BLaER1 treated with 17β-estradiol and CSF1 and Interleukin-3, amounts not matched to agents 10 nM and 100 nM (cell line): ENCODE results near the gene TOGARAM2.

Experiments
- H3K27ac ChIP-seq, 11 experiments: shearing (Covaris generic); formaldehyde crosslinking; 2 replicates each; pipeline ENCODE4 v1.8.1; 2022
- H3K27me3 ChIP-seq, 11 experiments: shearing (Covaris generic); formaldehyde crosslinking; 2 replicates each; pipeline ENCODE4 v1.8.1; 2022
- H3K36me3 ChIP-seq, 11 experiments: shearing (Covaris generic); formaldehyde crosslinking; 2 replicates each; pipeline ENCODE4 v1.8.1; 2022
- H3K4me1 ChIP-seq, 10 experiments: shearing (Covaris generic); formaldehyde crosslinking; 2 replicates each; pipeline ENCODE4 v1.8.1; 2022
- H3K4me2 ChIP-seq, 11 experiments: shearing (Covaris generic); formaldehyde crosslinking; 2 replicates each; pipeline ENCODE4 v1.8.1; 2022
- H3K4me3 ChIP-seq, 10 experiments: shearing (Covaris generic); formaldehyde crosslinking; 2 replicates each; pipeline ENCODE4 v1.8.1; 2022
- H3K9ac ChIP-seq, 11 experiments: shearing (Covaris generic); formaldehyde crosslinking; 2 replicates each; pipeline ENCODE4 v1.8.1; 2022
- H3K9me3 ChIP-seq, 11 experiments: shearing (Covaris generic); formaldehyde crosslinking; replicated peaks in 1 of 11; 2 replicates each; pipeline ENCODE4 v1.8.1; 2022
- H4K20me1 ChIP-seq, 11 experiments: shearing (Covaris generic); formaldehyde crosslinking; 2 replicates each; pipeline ENCODE4 v1.8.1; 2022
- Cebpa-rat ChIP-seq, 11 experiments: shearing (Covaris generic); IDR thresholded peaks; 2 replicates each; pipeline ENCODE4 v1.8.1; 2022

TOGARAM2 gene

GRCh38 chr2:29010946-29011345 is 29.8 kb downstream of the TOGARAM2 start:
- Histone ChIP-seq H4K20me1 (peaks cover 0 to 16% (median 0%) of the 10 kb centered on the region in 11 experiments; a peak in 2 of 22 replicates), H3K9me3 (no peaks in the 10 kb centered on the region), H3K27me3 (no peaks in the 10 kb centered on the region), H3K27ac (peak overlapping the region; percentile 54 to 93 (median 82); a peak in 20 of 22 replicates), H3K4me2 (peak overlapping the region; percentile 83 to 99 (median 97)), H3K4me3 (peak overlapping the region in 9 of 10 experiments; percentile 24 to 52 (median 41); a peak in 12 of 20 replicates), H3K9ac (peak overlapping the region in 10 of 11 experiments; percentile 37 to 83 (median 76); a peak in 19 of 22 replicates), H3K4me1 (peaks cover 72 to 93% (median 82%) of the 10 kb centered on the region in 10 experiments), H3K36me3 (no peaks in the 10 kb centered on the region)
- no peak for TF ChIP-seq Cebpa-rat (IDR thresholded peaks at IDR 0.05)

GRCh38 chr2:29011418-29012060 is 30.4 kb downstream of the TOGARAM2 start:
- Histone ChIP-seq H3K9me3 (no peaks in the 10 kb centered on the region), H3K4me2 (peak overlapping the region; percentile 83 to 99 (median 97)), H3K4me3 (peak overlapping the region in 9 of 10 experiments; percentile 24 to 52 (median 41); a peak in 17 of 20 replicates), H4K20me1 (peaks cover 0 to 16% (median 0%) of the 10 kb centered on the region in 11 experiments; a peak in 2 of 22 replicates), H3K9ac (peak overlapping the region; percentile 37 to 83 (median 75); a peak in 20 of 22 replicates), H3K36me3 (no peaks in the 10 kb centered on the region), H3K4me1 (peaks cover 78 to 93% (median 87%) of the 10 kb centered on the region in 10 experiments), H3K27me3 (no peaks in the 10 kb centered on the region), H3K27ac (peak overlapping the region; percentile 54 to 93 (median 82); a peak in 20 of 22 replicates)
- TF ChIP-seq Cebpa-rat (IDR thresholded peaks at IDR 0.05), result peak in 5 of 11 experiments; percentile 43 to 84 (median 70); a peak in 8 of 22 replicates

GRCh38 chr2:29012211-29012681 is 31.1 kb downstream of the TOGARAM2 start:
- Histone ChIP-seq H3K4me2 (peak overlapping the region; percentile 83 to 99 (median 97)), H3K27ac (peak overlapping the region; percentile 54 to 93 (median 82); a peak in 20 of 22 replicates)

GRCh38 chr2:29013057-29013780 is 32.1 kb downstream of the TOGARAM2 start:
- H3K4me2 ChIP-seq, result peak overlapping the region; percentile 83 to 99 (median 97)
- H4K20me1 ChIP-seq, result peaks cover 0 to 16% (median 0%) of the 10 kb centered on the region in 11 experiments; a peak in 2 of 22 replicates
- H3K9me3 ChIP-seq, result no peaks in the 10 kb centered on the region
- no peaks in the 10 kb centered on the region for H3K36me3 ChIP-seq
- no peak for TF ChIP-seq Cebpa-rat (IDR thresholded peaks at IDR 0.05)
- no peaks in the 10 kb centered on the region for H3K27me3 ChIP-seq
- peak overlapping the region in 7 of 11 experiments; percentile 73 to 83 (median 78); a peak in 13 of 22 replicates for H3K9ac ChIP-seq
- H3K4me1 ChIP-seq, result peaks cover 87 to 100% (median 97%) of the 10 kb centered on the region in 10 experiments
- peak overlapping the region in 2 of 10 experiments; percentile 24 to 30; a peak in 2 of 20 replicates for H3K4me3 ChIP-seq
- H3K27ac ChIP-seq, result peak overlapping the region in 9 of 11 experiments; percentile 54 to 93 (median 85); a peak in 18 of 22 replicates

More at GRCh38 chr2:29012211-29012681, 31.1 kb downstream of the TOGARAM2 start:
- Histone ChIP-seq H3K9me3 (no peaks in the 10 kb centered on the region), H3K4me1 (peaks cover 85 to 93% (median 91%) of the 10 kb centered on the region in 10 experiments), H4K20me1 (peaks cover 0 to 16% (median 0%) of the 10 kb centered on the region in 11 experiments; a peak in 2 of 22 replicates), H3K27me3 (no peaks in the 10 kb centered on the region), H3K36me3 (no peaks in the 10 kb centered on the region), H3K9ac (peak overlapping the region; percentile 37 to 83 (median 75); a peak in 20 of 22 replicates), H3K4me3 (peak overlapping the region in 9 of 10 experiments; percentile 24 to 52 (median 41); a peak in 15 of 20 replicates)
- TF ChIP-seq Cebpa-rat (IDR thresholded peaks at IDR 0.05), result peak in 2 of 11 experiments; percentile 45 to 60; a peak in 7 of 22 replicates

- Histone ChIP-seq H4K20me1 (peaks cover 0 to 16% (median 0%) of the 10 kb centered on the region in 11 experiments; a peak in 2 of 22 replicates), H3K9me3 (peaks cover 0 to 2% (median 0%) of the 10 kb centered on the region in 11 experiments; a peak in 1 of 22 replicates), H3K36me3 (no peaks in the 10 kb centered on the region), H3K4me3 (peak overlapping the region in 9 of 10 experiments; percentile 7 to 57 (median 27); a peak in 11 of 20 replicates), H3K27ac (peak overlapping the region; percentile 11 to 93 (median 85); a peak in 20 of 22 replicates), H3K9ac (peak overlapping the region; percentile 26 to 83 (median 72); a peak in 19 of 22 replicates), H3K27me3 (no peaks in the 10 kb centered on the region), H3K4me1 (peaks cover 80 to 93% (median 89%) of the 10 kb centered on the region in 10 experiments), H3K4me2 (peak overlapping the region; percentile 83 to 99 (median 97))
- TF ChIP-seq Cebpa-rat (IDR thresholded peaks at IDR 0.05), result no peak
Observed at GRCh38 chr2:29014331-29014730, 33.2 kb downstream of the TOGARAM2 start.

- peak overlapping the region; percentile 11 to 93 (median 85); a peak in 21 of 22 replicates for H3K27ac ChIP-seq
- H3K27me3 ChIP-seq, result no peaks in the 10 kb centered on the region
- H3K4me3 ChIP-seq, result peak overlapping the region in 9 of 10 experiments; percentile 7 to 57 (median 27); a peak in 12 of 20 replicates
- H3K36me3 ChIP-seq, result no peaks in the 10 kb centered on the region
- no peak for TF ChIP-seq Cebpa-rat (IDR thresholded peaks at IDR 0.05)
- peak overlapping the region; percentile 83 to 99 (median 97) for H3K4me2 ChIP-seq
- H3K4me1 ChIP-seq, result peaks cover 75 to 87% (median 83%) of the 10 kb centered on the region in 10 experiments
- peak overlapping the region; percentile 26 to 83 (median 72); a peak in 20 of 22 replicates for H3K9ac ChIP-seq
- H3K9me3 ChIP-seq, result peaks cover 0 to 8% (median 0%) of the 10 kb centered on the region in 11 experiments; a peak in 2 of 22 replicates
- peaks cover 0 to 16% (median 0%) of the 10 kb centered on the region in 11 experiments; a peak in 2 of 22 replicates for H4K20me1 ChIP-seq
Observed at GRCh38 chr2:29014811-29015421, 33.8 kb downstream of the TOGARAM2 start.

- no peak overlapping the region for H3K4me3 ChIP-seq
- H3K36me3 ChIP-seq, result no peaks in the 10 kb centered on the region
- H3K4me1 ChIP-seq, result peaks cover 71 to 87% (median 76%) of the 10 kb centered on the region in 10 experiments
- peak overlapping the region; percentile 44 to 93 (median 85); a peak in 21 of 22 replicates for H3K27ac ChIP-seq
- peaks cover 0 to 16% (median 0%) of the 10 kb centered on the region in 11 experiments; a peak in 2 of 22 replicates for H4K20me1 ChIP-seq
- no peak for TF ChIP-seq Cebpa-rat (IDR thresholded peaks at IDR 0.05)
- H3K9me3 ChIP-seq, result peaks cover 0 to 11% (median 0%) of the 10 kb centered on the region in 11 experiments; a peak in 2 of 22 replicates
- peak overlapping the region in 10 of 11 experiments; percentile 14 to 83 (median 72); a peak in 10 of 22 replicates for H3K9ac ChIP-seq
- peak overlapping the region; percentile 83 to 99 (median 97) for H3K4me2 ChIP-seq
- no peaks in the 10 kb centered on the region for H3K27me3 ChIP-seq
Observed at GRCh38 chr2:29015701-29016470, 34.8 kb downstream of the TOGARAM2 start.
